WI38 (cell line): ENCODE measurements around the gene PALS2.

ENCODE experiments used
- H3K4me3 ChIP-seq: 2 replicates; pipeline ENCODE4 v1.5.1; 2011; ENCODE audit warnings: low read depth, mild to moderate bottlenecking, control low read depth, low read length
- CTCF ChIP-seq: IDR thresholded peaks from 2 replicates; pipeline ENCODE4 v1.5.1; 2012; ENCODE audit warnings: low read depth, mild to moderate bottlenecking, control low read depth, low read length

The PALS2 gene

GRCh38 chr7:24622646-24623182 is 49.5 kb downstream of the PALS2 start:
- no peak for TF ChIP-seq CTCF
- H3K4me3 ChIP-seq, result no peak overlapping the region
